ENCODE measurements around the gene CALML5.
A peak's percentile ranks its signal among the peaks of the same experiment; 100 is the strongest.

Gene CALML5

DNA sequence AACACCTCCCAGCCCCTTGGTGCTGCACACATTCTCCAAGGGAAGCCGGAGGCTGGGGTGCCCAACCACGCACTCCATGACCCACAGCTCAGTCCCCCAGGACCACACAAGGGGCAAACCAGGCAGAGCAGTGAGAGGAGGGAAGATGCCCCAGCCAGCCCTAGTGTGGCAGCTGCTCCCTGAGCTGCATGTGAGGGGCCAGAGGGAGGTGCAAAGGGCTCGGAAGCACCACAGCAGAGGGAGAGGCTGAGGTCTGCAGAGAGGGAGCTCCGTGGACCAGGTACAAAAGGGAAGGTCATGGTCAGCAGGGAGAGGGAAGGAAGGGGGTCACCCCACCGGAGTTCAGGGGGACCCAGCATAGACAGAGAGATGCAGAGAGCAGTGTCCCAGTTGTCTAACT is 1.5 kb upstream of the CALML5 start:
- no peak for DNase-seq (ENCODE audit: low spot score)

DNA sequence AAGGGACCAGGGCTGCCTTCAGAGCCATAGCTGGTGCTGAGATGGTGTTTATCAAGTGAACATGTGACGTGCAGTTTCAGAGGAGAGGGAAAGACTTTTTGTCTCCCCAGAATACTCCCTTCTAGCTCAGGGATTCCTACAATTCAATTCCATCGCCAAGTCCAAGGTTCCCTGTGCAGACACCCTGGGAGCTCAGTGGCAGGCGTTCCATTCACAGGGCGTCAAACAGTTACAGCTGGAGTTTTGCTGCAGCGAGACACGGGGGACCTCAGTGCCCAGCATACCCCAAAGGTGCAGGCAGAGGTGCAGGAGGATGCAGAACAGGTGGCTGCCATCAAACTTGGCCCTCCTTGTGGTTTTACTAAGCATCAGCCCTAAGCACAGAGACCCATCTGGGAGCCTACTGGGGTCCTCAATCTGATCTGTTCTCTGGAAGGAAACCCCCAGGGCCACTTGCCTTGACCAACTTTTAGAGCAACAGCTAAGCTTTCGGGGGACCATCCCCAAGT is 846 bp upstream of the CALML5 start:
- DNase-seq (ENCODE audit: low spot score): no peak

DNA sequence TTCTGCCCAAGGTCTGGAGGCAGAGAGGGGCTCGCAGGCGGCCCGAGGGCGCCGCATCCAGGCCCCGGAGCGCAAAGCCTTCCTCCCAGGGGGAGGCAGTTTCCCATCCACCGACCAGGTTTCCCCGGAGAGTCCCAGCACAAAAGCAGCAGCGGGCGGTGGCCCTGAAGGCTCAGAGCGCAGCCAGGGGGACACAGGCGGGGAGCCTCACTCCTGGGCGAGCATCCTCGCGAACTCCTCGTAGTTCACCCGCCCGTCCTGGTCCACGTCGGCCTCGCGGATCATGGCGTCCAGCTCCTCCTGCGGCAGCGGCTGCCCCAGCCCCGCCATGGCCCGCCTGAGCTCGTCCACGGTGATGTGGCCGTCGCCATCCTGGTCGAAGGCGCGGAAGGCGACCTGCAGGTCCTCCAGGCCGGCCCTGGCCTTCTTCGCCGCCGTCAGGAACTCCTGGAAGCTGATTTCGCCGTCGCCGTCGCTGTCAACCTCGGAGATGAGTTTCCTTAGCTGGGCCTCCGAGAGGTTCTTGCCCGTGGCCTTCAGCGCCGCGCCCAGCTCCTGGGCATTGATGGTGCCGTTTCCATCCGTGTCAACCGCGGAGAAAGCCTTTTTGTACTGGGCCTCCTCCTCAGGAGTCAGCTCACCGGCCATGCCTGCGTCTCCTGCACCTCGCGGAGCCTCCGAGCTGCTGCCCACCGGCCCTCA is 428 bp downstream of the CALML5 start:
- DNase-seq (ENCODE audit: low spot score): no peak

DNA sequence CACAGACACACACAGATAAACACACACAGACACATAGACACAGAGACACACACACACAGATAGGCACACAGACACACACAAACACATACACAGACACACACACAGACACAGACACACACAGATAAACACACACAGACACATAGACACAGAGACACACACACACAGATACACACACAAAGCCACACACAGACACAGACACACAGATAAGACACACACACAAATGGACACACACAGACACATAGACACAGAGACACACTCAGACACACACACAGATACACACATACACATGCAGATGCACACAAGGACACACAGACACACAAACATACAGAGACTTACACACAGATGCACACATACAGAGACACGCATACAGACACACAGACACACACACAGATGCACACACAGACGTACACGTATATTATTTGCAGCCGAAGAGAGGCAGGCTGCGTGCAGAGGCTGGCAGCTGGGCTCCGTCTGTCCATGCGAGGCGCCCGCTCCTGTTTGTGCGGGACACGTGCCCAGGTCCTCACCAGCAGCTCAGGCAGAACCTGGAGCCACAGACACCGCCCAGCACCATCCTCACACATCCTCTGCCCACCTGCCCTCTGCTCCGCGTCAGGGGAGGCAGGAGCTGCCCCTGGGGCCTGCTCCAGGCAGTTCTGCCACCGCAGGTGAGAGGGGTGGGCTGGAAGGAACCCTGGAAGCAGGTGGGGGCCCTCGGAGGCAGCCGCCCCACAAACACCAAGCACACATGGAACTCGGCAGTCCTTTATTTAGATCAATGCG is 1.2 kb downstream of the CALML5 start:
- DNase-seq (ENCODE audit: low spot score): no peak

DNA sequence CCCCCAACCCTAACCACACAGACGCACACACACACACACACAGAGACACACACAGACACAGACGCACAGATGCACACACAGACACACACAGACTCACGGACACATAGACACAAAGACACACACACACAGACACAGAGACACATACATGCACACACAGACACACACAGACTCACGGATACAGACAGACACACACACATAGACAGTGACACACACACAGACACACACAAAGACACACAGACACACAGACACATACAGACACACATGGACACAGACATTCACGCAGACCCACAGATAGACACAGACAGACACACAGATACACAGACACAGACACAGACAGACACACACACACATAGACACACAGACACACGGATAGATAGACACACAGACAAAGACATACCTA is 2.1 kb downstream of the CALML5 start:
- DNase-seq (ENCODE audit: low spot score): no peak

DNA sequence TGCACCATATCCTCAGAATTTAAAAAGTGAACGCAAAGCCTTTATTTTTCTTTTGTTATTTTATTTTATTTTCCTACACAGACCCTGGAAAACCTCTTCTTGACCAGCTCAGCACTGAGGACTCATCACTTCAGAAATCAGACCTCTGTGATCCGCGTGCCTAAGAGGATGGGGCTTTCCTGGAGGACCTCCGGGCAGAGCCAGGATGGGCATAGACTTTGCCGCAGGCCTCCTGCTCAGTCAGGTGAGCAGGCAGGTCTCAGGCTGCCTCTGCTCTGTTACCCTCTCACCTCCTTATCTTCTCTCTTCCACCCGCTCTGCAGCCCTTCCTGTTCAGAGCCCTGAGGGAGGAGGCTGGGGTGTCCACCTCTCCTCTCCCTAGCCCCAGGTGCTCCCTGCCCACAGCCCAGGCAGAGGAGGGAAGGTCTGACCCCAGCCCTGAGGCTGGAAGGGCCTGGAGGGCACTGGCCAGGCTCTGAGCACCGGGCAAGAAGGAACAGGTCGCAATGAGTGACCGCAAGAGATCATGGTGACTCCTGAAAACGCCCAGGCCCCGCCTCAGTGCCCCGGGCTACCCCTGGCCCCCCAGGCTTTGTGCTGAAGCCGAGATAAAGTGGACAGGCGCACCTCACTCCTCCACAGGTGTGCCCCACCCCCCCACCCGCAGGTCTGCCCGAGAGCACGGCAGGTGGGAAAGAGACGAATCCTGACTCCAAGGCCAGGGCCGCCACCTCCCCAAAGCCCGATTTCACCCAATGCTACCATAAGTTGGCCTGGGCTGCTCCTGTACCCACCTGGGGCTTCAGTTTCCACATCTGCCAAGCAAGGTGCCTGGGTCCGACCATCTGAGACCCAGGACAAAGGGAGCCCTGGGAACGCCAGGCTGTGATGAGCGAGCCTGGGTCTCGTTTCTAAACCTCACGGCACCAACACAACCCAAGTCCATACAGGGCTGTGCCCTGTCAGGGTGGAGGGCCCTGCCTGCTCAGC is 2.8 kb downstream of the CALML5 start:
- DNase-seq (ENCODE audit: low spot score): no peak

DNA sequence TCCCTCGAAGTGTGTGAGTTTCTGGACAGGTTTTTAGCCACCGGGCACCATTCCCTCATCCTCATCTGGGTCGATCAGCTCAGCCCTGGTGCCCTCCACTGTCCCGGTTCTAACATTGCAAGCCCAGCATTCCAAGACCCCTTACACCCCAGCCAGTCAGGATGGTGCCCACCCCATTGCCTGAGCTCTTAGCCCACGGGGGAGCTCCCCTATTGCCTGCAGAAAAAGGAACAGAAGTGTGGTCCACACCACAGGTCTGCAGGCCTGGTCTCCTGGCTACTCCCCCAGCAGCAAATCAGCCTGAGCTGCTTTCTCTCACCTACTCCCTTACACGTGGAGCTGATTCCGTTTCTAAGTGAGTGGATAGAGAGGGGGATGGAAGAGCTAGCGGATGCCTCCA is 4.8 kb downstream of the CALML5 start:
- no peak for DNase-seq (ENCODE audit: low spot score)

DNA sequence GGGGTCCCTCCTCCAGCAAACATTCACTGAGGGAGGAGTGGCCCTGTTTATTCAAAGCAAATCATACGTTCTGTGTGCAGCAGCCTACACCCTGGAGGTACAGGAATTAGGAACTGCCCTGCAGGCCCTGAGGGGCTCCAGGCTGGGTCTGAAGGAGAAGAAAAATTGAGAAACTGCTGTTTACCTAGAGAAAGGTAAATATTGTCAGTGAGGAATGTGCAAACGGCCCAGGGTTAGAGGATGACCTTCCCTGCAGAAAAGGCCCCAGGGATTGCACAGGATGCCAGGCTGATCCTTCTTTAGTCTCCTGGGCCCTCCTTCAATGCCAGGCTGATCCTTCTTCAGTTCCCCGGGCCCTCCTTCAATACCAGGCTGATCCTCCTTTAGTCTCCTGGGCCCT is 5.7 kb downstream of the CALML5 start:
- DNase-seq (ENCODE audit: low spot score): no peak

DNA sequence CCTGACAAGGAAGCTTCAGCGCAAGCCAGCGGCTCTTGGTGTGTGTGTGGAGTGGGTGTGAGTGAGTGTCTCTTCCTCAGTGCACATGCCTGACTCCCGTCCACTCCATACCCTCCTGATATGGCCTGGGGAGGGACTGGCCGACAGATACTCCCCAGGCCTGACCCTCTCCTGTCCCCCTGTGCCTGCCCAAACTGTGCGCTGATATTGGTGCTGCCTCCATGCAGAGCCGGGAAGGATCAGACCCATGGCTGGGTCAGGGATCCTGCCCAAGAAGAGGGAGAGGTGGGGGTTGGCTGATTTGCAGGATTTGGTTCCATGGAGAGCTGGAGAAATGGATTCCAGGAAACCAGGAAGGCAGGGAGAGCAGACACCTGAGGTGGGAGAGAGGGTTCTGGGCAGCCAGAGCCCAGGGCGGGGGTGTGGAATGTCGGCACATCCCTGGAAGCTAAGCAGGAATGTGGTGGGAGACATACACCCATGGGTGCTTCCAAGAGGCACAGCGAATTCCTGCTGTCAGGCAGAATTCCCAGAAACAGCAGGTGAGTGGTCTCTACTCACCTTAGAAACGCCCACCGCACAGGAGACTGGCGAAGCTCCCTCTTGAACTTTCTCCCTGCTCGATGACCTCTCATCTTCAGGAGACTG is 6.3 kb downstream of the CALML5 start:
- DNase-seq (ENCODE audit: low spot score): no peak

DNA sequence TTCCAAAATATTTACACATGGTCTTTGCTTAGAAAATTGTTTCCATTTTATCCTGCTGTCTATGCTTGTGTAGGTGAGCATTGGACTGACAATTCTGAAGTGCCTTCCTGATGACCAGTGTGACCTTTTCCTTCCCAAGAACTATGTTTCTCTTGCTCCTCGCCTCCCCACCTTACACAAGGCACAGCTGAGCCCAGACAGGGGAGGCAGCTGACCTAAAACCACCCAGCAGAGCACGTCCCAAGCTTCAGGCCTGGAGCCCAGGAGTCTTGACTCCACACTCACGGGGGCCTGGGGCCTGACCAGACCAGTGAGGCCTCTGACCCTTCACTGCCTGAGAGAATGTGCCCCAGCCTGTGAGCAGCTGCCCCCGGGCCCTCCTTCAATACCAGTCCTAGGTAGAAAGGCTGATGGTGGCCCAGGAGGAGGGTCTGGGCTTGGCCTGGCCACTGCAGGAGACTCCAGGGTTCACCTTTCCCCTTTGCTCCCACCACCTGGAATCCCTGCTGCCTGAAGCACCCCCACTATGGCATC is 7.0 kb downstream of the CALML5 start:
- DNase-seq (ENCODE audit: low spot score): no peak

DNA sequence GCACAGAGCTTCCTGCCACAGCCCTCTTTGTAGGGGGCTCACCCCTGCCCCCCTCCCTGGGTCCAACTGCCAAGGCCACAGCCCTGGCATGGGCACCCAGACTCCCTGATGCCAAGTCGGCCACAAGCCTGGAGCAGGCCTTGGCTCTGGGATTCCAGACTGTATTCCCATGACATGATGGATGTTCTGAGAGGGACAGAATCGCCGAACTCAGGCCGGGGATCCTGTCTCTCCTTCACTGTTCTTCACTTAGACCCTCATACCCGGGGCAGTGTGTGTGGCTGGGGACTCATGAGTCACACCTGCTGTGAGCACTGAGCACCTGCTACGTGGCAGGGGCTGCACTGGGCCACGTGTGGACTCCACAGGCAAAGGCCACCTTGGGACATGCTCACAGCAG is 7.9 kb downstream of the CALML5 start:
- DNase-seq (ENCODE audit: low spot score): no peak

DNA sequence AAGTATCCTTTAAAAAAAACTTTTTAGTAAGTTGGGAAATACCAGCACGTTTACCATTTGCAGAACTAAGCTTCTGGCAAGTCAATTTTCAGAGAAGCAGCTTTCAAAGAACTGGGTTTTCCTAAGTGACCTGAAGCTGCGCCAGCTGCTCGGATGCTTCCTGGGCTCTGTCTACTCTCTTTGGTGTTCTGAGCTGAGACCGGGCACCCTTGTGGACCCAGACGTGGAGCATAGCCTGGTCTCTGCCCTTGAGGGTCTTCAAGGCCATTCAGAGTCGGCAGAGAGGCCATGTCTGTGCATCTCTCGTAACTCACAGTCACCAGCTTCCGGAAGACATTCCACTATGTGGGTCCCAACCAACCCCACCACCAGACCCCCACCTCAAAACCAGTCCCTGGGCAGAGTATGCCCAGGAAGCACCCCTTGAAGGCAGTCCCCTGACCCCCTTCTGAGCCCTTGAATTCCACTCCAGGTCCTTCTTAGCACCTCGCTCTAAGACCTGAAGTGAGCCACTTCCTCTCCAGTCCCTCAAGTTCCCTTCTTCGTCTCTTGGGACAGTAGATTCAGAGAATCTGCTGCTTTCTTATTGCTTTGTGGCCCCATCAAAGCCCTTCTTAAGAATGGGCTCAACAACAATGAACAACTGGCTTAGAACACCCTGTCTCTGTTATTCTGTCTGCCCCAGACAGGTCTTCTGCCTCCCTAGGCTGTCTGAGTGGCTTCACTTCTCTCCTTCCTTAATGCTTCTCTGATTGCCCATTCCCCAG is 8.5 kb downstream of the CALML5 start:
- DNase-seq (ENCODE audit: low spot score): no peak

DNA sequence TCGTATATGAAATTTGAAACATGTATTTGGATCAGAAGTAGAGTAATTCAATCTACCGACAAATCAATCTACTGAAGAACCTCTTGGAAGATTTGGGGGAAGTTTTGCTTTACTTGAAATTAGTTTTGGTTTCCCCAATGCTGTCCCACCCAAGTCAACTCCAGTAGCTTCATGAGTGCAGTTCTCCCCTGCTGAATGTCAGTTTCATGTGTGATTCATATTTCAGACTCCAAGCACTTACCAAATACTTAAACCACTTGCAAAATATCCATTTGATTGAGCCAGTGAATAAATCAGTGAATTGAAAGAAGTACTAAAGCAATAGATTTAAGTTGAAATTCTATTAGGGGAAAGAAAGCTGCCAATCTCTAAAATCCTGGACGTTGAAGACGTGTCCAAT is 9.3 kb downstream of the CALML5 start:
- no peak for DNase-seq (ENCODE audit: low spot score)

DNA sequence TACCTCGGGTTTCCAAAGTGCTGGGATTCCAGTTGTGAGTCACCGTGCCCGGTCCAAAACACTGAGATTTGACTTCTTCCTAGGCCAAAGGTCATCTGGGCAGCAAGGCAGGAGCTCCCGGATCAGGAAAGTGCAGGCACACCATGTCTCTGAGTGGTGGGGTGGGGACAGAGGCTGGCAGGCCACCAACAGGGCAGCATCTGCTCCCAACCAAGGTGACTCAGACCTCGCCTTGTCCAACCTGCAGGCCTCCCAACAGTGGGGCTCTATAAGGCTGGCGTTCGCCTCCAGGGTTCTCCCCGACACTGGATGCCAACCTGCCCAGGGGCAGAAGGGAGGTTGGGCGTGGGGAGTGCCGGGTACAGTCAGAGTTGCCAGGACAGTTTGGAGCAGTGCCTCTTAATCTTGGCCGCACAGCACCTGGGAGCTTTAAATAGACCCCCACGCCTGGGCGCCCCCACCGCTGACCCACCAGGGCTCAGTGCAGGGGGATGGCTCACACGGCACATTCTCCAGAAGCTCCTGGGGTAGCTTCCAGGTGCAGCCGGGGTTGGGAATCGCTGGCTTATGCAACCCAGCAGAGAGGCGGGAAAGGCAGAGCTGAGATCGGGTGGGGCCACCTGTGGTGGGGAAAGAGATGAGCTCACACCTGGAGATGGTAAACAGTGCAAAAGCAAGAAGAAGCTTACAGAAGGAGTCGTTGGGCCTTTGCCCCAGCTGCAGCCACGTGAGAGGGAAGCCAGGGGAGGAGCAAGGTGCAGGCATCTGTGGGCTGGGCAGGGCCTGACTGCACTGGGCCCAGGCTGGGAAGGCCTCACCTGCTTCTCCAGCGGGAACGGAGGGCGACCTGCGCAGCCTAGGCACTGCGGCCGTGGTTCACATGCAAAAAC is 10.9 kb downstream of the CALML5 start:
- no peak for DNase-seq (ENCODE audit: low spot score)

DNA sequence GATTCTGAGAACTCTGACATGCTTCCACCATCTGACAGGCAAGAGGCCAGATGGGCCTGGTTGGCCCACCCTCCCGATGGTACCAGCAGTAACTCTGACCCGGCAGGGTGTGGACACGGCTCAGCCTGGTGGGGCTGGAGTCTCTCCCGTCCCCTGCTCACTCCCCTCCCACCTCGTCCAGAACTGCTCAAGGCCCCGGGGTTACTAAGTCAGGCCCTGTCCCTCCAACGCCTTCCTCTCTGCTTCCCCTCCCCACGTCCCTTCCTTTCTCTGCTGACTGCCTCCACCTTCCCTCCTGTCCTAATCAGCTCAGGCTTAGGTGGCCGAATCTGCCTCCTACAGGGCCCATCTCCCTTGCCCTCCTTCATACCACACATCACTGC is 12.5 kb downstream of the CALML5 start:
- DNase-seq (ENCODE audit: low spot score): no peak

DNA sequence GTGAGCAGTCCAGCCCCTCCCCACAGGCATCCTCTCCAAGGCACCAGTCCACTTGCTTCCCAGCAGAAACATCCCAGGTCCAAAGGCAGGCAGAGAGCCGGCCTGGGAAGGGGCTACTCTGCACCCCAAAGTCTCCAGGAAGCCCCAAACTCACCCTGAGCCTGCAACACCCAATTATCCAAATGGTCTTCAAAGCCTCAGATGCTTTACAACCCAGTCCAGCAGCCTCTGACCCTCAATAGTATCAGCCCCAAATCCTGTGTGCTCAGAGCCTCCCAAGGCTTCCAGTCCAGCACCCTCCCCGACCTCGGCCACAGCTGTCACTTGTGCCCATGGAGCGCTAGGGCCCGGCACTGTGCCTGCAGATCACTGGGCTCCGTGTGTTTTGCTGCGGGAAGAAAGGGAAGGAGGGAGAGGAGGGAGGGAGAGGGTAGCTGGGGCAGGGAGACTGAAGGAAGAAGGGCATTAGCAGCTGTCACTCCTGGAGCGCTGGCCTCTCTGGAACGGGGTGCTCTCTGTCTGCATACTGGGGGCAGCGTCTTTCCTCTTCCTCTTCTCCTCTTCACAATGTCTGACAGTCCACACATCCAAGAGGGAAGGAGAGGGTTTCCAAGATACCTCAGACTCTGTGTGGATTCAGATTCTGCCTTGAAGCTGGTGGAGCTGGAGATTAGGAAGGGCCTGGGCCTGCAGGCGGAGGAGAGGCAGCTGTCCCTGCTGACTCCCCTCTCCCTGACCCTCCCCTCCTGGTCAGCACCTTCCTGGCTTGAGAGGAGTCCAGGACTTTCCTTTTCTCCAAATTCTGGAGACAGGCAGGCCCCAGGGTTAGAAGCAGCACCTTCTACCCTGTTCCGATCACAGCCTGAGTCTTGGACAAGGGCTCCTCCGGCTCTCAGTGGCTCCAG is 13.2 kb downstream of the CALML5 start:
- no peak for DNase-seq (ENCODE audit: low spot score)

DNA sequence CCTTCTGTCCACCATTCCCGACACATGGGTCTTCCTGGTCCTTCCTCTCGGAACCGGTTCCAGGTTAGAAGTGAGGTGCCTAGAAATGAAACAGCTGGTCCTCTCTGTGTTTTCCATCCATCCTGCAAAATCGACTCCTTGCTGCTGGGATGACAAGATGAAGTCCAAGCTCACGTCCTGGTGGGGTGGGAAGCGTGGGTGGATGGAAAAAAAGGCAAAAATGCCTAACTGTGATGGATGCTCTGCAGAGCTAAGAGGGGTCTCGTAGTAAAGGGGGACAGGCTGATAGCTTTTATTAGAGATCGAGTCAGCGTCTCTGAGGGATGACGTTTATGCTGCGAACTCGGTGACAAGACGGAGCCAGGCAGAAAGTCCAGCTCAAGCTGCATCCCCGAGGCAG is 14.1 kb downstream of the CALML5 start:
- no peak for DNase-seq (ENCODE audit: low spot score)

DNA sequence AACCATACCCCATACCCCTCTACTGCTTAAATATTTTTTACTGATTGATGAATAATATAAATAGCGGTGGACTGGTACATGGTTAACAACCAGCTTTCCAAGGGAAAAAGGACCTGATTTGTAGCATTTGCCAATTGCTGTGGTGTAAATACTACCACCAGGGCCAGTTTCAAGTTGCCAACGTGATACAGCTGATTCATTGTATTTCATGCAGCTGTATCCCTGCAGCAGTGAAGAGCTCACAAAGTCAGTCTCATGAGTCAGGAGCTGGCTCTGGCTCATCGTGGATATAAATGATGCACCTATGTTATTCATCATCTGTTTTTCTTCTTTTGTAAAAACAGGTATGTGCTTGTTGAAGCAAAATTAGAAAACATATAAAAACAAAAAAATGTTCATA is 15.2 kb downstream of the CALML5 start:
- DNase-seq (ENCODE audit: low spot score): peak; percentile 75

DNA sequence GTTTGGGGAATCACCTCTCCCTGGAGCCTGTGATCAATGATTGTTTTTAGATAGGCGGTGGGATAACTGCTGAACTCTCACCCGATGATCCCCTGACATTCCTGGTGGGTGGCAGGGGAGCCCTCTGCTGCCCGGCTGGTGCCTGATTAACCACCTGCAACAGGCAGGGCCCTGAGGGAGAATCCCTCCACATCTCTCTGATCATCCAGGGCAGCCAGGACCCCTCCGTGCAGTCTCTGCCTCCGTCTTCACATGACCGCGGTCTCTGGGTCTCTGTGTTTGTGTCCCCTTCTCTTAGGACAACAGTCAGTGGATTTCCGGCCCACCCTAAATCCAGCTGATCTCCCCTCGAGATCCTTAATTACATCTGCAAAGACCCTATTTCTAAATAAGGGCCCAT is 17.4 kb downstream of the CALML5 start:
- no peak for DNase-seq (ENCODE audit: low spot score)

Data from RKO (cell line).